HG03342 (cell line): ENCODE data around the gene TH.

Source experiments
- ATAC-seq: cut with Tn5 transposase; IDR thresholded peaks from one replicate; pipeline ENCODE4 v1.9.1; 2021; ENCODE audit warnings: mild to moderate bottlenecking, moderate library complexity; ENCODE audit not compliant: unreplicated experiment

TH gene

DNA sequence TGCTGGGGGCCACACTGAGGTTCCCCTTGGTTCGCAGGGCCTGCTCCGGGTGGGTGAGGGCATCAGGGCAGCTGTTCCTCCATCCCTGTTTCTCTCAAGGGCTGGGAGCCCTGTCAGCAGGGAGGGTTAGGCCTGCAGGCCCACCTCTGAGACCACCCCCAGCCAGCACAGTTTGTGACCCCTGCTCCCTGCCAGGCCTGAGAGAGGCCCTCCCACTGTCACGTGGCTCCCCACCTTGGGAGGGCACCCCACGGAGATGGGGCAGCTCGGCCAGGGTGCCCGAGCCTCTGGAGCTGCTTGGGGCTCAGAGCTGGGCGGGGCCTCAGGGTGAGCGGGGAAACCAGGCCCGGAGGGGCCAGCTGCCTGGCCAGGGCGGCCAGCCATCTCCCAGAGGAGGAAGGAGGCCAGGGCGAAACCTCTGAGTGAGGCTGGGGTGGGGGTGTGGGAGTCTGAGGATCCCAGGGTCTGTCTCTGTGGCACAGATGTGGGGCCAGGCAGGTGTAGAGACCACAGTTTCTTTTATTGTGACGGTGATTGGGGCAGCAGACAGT is 8.1 kb downstream of the TH start:
- no peak for ATAC-seq

- ATAC-seq, result no peak
These were observed 10.8 kb downstream of the TH start, which contains the start of gene INS for GRCh38 chr11:2160736-2161259. TSS of gene INS (minus strand) at chr11:2161209. CDS start at chr11:2160971, 238 bp downstream.

DNA sequence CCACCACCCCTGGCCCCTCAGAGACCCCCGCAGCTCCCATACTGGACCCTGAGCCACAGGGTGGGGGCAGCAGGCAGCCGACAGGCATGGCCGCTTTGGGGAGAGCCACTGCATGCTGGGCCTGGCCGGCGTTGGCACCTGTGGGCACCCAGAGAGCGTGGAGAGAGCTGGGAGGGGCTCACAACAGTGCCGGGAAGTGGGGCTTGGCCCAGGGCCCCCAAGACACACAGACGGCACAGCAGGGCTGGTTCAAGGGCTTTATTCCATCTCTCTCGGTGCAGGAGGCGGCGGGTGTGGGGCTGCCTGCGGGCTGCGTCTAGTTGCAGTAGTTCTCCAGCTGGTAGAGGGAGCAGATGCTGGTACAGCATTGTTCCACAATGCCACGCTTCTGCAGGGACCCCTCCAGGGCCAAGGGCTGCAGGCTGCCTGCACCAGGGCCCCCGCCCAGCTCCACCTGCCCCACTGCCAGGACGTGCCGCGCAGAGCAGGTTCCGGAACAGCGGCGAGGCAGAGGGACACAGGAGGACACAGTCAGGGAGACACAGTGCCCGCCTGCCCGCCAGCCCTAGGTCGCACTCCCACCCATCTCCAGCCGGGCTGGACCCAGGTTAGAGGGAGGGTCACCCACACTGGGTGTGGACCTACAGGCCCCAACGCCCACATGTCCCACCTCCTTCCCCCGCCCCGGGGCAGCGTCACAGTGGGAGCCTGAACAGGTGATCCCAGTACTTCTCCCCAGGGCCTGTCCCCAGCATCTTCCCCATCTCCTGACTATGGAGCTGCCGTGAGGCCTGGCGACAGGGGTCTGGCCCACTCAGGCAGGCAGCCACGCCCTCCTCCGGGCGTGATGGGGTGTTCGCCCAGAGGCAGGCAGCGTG is 11.8 kb downstream of the TH start:
- no peak for ATAC-seq

DNA sequence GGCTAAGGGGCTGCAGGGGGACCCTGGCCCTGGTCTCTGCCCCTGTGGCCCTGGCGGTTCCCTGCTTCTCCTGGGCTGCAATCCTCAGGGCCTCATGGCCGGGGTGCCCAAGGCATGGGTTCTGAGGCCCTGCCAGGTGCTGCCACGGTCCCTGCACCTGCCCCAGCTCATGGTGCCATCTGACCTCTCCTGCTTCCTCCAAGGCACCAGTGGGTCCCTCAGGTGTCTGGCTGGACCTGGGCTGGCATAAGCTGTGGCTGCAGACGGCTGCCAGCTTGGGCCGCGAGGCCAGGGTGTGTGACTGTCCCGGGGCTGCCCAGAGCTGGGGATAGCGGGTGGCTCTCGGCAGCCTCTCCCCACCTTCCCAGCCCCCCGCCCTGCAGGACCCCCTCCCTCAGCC is 12.6 kb downstream of the TH start:
- no peak for ATAC-seq

DNA sequence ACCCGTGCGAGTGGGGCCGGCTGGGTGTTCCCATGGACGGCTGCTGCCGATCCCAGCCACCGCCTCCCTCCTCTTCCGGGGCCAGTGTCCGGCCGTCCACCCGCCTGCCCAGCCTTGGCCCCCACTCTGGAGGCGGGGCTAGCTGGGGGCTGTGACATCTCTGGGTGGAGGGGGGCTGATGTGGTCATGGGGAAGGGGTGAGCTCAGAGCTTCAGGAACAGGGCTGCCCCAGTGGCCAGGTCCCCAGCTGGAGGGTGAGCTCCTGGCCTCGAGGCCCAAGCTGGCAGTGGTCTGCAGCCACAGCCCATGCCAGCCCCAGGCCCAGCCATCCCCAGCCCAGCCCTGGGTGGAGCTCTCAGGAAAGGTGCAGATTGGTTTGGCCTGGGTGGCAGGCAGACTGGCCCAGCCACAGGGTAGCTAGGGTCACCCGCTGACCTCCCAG is 13.3 kb downstream of the TH start:
- no peak for ATAC-seq

DNA sequence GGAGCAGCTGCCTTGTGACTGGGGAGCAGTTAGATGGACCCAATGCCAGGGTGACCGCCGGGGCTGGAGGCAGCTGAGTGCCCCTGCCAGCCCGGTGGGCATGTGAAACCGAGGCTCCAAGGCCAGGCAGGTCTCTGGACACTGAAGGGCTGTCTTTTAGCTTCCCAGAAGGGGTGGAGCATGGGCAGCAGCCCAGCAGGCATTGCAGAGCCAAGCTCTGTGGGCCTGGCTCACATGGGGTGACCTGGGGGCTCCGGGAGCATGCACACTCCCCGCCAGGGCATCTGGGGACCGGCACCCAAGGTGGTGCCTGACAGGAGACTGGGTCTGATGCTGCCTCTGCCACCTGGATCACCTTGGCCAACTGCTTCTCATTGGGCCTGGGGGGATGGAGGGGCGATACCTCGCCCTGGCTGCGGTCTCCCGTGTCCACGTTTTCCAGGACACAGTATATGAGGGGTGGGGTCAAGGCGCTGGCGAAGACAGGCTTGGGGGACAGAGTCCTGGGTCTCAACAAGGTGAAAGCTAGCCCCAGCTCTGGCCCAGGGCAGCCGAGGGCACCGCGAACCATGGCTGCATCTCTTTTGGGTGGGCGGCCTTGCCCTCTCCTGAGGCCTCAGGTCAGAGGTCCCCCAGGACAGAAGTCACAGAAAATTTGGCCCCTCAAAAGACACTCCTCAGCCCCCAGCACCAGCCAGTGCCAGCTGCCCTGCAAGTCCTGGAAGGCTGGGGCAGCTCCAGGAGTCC is 14.1 kb downstream of the TH start:
- ATAC-seq, result no peak

DNA sequence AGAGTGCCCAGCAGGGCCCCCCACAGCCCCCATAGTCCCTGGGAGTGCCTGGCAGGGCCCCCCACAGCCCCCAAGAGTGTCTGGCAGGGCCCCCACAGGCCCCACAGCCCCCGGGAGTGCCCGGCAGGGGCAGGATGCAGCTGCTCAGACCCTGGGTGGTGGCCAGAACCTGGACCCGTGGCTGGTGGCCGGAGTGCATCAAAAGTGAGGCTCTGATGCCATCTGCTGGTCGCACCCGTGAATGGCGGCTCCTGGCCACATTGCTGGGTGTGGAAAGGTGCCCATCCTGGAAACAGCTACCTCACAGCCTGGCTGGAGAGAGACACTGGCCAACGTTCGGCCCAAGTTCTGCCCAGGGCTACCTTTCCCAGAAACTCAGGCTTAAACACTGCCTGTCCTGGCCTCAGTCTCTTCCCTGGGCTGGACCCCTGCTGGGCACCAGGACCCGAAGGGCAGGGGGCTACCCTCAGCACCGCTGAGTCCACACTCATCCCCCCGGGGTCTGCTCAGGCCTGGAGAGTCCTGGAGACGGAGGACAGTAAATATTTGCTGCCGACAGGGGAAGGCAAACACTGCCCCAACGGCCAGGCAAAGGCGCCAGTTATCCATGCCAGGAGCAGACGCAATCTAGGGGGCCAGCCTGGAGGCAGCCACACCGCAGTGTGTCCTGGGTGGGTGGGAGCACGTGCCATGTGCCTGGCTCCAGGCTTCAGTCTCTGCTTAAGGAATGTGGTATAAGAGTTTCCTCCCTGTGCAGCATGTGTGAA is 15.0 kb downstream of the TH start:
- ATAC-seq, result no peak

GRCh38 chr11:2155511-2155910 is 16.1 kb downstream of the TH start:
- ATAC-seq, result no peak

DNA sequence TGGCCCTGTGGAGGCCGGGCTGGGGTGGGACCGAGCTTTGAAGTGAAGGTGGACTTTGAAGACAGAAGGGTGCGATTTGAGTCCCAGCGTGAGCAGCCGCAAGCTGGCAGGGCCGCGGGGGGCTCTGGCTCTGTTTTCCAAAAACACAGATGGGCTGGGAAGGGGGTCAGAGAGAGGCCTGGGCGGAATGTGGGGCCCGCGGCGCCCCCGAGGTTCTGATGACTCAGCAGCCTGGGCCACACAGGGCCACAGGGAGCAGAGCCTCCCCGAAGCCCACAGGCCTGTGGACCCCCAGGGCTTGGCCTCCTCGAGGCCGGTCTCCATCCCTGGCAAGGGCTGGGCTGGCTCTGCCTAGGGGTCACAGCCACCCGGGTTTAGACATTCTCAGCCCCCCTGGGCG is 16.7 kb downstream of the TH start:
- no peak for ATAC-seq

GRCh38 chr11:2154195-2154585 is 17.4 kb downstream of the TH start:
- no peak for ATAC-seq

DNA sequence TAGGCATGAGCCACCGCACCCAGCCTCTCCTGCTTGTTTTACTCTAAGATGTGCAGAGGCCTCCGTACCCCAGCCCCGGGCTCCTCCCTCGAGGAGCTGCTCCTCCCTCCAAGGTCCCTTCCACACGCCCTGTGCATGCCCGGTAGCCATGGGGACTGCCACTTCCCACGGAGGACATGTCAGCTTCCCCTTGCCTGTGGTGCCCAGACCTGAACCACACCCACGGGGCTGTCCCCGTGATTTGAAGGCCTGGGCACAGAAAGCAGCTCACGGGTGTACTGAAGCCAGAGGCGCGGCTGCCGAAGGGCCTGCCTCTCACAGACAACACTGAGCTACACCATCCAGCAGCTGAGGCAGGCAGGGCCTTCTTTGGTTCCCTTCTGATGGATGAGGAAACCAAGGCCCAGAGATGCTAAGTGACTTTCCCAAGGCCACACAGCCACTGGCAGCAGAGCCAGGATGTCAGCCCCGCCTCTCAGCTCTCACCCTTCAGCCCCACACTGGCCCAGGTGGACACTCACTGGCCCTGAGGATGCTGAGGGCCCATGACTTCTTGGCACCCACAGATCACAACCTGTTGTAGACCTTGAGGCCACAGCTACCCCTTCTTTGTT is 17.9 kb downstream of the TH start:
- no peak for ATAC-seq

GRCh38 chr11:2151500-2152257 is 19.9 kb downstream of the TH start:
- ATAC-seq, result no peak

DNA sequence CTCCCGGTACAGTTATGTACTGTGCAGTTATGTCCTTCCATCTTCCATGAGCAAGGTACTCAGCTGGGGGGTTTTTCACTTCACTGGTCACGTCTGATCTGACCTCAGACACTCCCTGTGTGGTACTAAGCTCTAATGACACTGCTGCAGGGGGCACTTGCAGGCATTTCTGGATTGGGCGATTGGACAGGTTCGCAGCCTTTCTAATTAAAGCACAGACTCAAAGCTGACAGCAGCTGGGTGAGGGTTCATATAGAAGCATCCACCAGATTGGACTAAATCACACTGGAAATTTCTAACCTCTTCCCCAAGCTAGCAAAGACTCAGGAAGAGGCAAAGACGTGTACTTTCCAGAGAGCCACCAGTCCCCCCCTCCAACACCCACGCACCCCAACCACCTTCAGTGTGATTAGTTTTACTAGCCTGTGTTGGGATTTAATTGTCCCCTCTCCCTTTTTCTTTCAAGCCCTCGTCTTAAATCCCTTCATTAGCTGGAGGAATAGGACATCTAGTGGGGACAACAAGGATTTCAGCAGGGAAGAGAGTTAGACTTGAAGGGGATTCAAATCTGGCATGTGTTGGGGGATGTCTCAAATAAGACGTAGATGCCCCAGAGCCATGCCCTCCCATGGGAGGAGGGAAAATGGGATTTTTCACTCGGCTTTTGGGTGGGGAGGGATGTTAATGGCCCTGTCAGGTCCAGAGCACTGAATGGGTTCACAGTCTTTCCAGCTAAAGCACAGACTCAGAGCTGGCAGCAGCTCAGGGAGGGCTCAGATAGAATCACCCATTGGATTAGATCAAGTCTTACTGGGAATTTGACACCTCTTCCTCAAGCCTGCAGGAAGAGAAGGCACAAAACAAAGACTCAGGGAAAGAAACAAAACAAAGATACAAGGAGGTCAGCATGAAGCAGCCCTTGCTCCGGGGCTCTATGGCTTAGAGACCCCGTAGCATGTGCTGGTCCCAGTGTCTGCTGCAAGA is 21.5 kb downstream of the TH start:
- no peak for ATAC-seq

GRCh38 chr11:2149460-2149859 is 22.2 kb downstream of the TH start:
- no peak for ATAC-seq

DNA sequence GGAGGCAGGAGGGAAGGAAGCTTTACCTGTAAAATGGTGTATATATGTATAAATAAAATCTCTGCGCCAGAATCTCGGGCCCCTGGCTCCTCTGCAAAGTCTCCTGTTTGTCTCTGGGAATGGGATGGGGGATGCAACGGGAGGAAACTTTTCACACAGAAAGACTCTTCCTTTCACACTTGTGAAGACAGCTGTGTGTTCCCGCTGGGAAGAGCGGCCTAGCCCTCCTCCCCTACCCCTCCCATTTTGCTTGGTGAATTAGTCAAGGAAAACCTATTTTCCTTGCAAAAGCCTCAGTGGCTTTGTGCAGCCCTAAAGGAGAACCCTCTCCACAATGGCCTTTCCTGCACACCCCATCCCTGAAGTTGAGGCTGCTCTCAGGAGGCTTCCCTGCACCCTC is 23.0 kb downstream of the TH start:
- ATAC-seq, result no peak

DNA sequence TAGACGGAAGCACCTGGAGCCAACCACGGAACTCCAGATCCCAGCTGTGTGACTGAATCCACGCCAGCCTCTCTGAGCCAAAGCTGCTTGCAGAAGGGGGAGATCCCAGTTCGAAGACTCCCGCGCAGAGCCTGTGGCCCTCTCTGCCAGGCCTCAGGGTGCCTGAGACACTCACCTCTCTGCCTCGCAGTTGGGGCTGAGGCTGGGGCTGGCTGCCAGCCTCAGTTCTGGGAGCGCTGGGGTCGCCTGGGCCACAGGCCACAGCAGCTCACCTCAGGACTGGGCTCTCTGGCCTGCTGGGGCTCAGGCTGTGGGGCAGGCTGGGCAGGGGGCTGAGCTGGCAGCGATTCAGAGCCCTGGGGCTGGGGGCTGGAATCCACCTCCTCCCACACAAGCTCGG is 24.2 kb downstream of the TH start:
- ATAC-seq, result no peak

DNA sequence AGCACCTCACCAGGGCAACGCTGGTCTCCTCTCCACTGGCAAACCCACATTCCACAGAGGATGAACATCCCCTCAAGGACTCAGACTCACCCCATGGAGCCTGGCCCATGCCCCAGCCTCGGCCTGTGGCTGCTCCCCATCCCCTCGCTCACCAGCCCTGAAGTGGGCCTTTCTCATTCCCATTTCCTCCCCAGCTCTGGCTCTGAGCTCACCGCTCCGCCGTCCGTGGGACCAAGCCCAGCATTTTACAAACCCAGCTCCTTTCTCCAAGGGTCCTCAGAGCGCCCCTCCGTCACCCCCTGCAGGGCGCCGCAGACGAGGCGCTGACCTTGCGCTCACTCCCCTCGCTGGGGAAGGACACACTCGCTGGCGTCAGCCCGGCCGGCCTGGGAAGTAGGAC is 25.6 kb downstream of the TH start:
- no peak for ATAC-seq

DNA sequence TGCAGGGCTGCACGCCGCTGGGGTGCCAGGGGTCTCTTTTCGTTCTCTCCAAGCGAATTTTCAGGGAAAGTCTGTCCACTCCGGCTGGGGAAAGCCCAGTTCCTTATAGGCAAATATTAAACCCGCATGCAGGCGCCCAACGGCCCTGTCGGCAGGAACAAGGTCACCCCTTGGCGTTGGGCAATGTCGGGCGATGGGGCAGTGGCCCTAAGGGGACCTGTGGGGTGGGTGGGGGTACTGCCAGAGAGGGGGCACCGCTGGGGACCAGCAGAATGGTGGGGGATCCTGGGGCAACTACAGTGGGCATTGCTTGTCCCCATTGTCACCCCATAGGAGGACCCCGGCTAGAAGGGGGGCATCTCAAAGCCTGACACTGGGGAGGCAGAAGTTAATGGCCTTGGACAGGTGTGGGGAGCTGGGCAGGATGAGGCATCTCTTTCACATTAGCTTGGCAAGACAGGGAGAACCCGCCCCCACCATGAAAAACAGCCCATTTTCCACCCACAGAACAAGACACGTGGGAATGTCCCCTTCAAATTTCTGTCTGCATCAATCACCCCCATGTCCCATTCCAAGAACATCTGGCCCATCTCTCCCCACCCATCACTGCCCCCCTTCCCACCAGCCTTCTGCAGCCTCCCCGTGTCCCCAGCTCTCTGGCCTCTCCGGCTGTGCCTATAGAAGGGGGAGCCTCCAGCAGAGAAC is 26.9 kb downstream of the TH start:
- no peak for ATAC-seq
